HG02763 (cell line): Measurements from ENCODE around the gene RPRML.
A peak's percentile ranks its signal among the peaks of the same experiment; 100 is the strongest.

Experiments used
- ATAC-seq: cut with Tn5 transposase; IDR thresholded peaks from one replicate; pipeline ENCODE4 v1.9.1; 2021; ENCODE audit warnings: mild to moderate bottlenecking, moderate library complexity; ENCODE audit not compliant: unreplicated experiment

RPRML gene

GRCh38 chr17:46947216-46947615 is 31.8 kb downstream of the RPRML start:
- no peak for ATAC-seq

- no peak for ATAC-seq
These were observed 34.1 kb downstream of the RPRML start for GRCh38 chr17:46944931-46945330.

- no peak for ATAC-seq
These were observed 35.3 kb downstream of the RPRML start for GRCh38 chr17:46943501-46944393.

GRCh38 chr17:46943218-46943500 is 35.9 kb downstream of the RPRML start:
- ATAC-seq: no peak

GRCh38 chr17:46942441-46943217 is 36.4 kb downstream of the RPRML start:
- ATAC-seq: no peak

- ATAC-seq: peak; percentile 63
These were observed 38.2 kb downstream of the RPRML start for GRCh38 chr17:46940692-46941404.

- ATAC-seq: no peak
These were observed 43.3 kb downstream of the RPRML start for GRCh38 chr17:46935658-46936266.

GRCh38 chr17:46931596-46931995 is 47.5 kb downstream of the RPRML start:
- no peak for ATAC-seq

- no peak for ATAC-seq
These were observed 49.0 kb downstream of the RPRML start for GRCh38 chr17:46930051-46930450.

- no peak for ATAC-seq
These were observed 49.6 kb downstream of the RPRML start for GRCh38 chr17:46929413-46929812.

GRCh38 chr17:46928467-46929261 is 50.4 kb downstream of the RPRML start:
- no peak for ATAC-seq
